Stimulated activated CD4-positive, alpha-beta T cell treated with anti-CD3 and anti-CD28 coated beads, Interleukin-1b, Interleukin-23, amount 100 ng/mL, for 4 hours (primary cell): ENCODE results near the gene MSH5.
A peak's percentile ranks its signal among the peaks of the same experiment; 100 is the strongest.
"Not testable (repeated sequence)": the region's sequence is repeated elsewhere in the genome, so short reads cannot be mapped to it uniquely, and the experiment has no call there.

Source experiments
- DNase-seq, 2 donors: peaks; one replicate each; pipeline ENCODE4 v3.0.0-alpha.2; 2020; ENCODE audit warnings: low read depth in 2 of 2

MSH5 gene

DNA sequence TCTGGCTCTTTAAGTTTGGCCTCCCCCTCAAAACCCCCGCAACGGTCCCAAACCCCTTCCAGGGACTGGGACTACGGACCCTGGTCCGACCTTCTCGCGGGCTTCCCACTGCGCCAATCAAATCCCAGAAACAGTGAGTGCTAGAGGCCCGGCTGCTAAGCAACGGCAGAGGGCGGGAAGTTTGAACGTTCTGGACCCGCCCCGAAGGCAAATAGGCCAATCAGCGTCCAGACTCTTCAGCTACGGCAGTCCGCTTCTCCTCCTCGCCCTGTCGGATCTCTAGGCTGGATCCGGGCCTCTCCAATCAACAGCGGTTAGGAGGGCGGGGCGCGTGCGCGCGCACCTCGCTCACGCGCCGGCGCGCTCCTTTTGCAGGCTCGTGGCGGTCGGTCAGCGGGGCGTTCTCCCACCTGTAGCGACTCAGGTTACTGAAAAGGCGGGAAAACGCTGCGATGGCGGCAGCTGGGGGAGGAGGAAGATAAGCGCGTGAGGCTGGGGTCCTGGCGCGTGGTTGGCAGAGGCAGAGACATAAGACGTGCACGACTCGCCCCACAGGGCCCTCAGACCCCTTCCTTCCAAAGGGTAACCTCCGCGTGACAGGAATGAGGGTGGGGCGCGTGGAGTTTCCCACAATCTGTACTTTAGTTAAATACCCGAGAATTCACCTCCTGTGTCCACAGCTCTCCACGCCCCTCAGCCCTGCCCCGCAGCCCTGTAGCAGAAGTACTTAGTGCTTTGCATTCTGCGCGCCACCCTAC, at the start of gene MSH5:
Gene MSH5, plus strand, starts transcription at position 367 of the 758 bp plus-strand sequence. CDS start 462 bp downstream, outside the sequence.
- DNase-seq, result peak; percentile 90 to 91

DNA sequence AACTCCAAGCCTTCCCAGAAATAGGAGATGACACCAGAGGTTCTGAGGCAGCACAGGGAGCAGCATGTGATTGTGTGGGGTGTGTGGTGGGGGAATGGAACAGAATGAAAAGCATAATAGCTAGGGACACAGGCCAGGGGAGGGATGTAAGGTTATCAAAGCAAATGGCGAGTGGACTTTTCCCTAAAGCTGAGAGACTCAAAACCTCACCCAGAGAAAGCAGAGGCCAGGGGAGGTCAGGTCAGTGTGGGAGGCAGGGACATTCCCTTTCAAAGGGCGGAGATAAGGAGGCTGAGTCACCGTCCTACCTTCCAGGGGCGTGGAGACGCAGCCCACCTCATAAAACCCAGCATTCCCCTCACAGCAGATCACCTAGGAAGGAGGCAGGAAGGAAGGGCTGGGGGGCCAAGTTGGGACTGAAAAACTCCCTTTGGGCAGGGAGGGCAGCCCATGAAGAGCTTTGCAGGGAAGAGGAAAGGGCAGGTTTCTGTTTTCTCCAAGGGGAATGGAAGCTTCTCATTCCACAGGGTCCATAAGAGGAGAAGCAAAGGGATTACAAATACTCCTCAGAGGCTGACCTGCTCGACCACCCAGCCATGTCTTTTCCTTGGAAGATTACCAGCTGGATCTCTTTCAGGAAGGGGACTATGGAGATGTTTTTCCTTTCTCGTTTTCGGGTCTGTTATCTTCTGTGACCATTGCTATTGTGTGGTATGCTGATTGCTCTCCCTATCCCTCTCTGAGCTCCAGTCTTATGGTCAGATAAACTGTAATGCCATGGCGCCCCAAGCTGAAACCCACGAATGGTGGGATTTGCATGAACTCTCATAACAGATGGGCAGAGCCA, 49.4 kb upstream of the MSH5 start:
- no peak for DNase-seq

DNA sequence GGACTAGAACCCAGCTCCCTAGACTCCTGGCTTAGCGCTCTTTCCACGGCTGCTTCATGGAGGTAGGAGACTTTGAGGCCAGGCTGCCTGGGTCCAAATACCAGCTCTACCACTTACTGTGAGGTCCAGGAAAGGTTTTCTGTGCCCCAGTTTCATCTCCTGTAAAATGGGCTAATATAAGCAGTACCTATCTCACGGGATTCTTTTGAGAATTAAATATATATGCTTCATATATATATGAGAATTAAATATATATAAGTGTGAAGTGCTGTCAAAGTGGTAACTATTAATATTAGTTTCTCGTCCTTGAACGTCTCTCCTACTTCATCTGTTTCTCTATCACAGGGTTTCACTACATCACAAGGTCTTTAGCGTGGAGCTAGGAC, 48.7 kb upstream of the MSH5 start:
- no peak for DNase-seq

DNA sequence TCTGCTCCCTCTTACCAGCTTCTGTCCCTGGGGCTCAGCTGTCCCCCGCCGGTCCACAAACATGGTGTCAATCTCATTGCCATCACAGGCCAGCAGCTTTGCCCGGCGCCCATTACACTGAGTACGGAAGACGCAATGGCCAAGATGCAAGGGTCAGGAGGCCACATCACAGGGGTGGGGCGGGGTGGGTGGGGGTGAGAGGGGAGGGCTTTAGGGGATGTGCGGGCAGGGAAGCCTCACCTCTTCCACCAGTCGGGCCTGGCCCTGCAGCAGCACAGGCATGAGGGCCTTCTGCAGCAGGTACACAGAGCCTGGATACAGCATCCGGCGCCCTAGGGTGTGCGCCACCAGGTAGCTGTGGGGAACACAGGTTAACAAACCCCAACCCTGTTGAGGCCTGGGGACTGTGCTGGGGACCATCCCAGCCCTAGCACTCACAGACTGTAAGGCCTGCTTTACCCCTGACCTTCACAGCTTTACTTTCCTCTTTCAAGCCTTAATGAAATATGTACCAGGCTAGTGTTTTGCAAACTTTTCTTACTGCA, 48.2 kb upstream of the MSH5 start:
- no peak for DNase-seq

DNA sequence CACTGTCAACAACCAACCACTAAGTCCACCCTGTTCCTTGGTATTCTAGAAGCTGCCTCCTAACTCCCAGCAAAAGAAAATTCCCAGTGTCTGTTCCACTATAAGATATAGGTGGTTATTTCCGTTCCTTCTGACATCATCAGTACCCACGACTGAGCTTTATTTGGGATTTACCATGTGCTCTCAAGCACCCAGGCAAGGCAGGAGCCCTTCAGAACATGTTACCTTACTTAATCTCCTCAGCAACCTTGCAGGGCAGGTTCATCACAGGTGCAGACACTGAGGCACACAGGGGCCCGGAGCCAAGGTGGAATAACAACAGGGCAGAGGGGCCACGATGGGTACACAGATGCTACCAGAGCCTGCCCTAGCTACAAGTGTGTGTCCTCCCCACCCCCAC, 47.5 kb upstream of the MSH5 start:
- no peak for DNase-seq

DNA sequence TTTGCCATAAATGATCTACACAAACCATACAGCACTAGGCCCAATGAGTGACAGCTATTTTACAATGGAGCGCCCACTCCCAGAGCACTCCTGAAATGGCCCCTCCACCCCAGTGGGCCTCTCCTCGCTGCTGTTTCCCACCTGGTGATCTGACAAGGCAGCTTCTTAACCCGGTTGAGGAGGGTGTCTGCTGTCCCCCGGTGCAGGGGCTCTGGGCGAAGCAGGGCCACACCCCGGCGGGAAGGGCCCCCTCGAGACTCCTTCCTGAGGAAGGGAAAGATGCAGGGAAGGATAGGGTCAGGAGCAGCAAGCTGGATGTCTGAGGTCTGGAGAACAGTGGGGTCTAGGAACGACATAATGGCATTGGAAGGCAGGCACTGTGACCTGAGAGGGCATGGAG, 46.9 kb upstream of the MSH5 start:
- no peak for DNase-seq

DNA sequence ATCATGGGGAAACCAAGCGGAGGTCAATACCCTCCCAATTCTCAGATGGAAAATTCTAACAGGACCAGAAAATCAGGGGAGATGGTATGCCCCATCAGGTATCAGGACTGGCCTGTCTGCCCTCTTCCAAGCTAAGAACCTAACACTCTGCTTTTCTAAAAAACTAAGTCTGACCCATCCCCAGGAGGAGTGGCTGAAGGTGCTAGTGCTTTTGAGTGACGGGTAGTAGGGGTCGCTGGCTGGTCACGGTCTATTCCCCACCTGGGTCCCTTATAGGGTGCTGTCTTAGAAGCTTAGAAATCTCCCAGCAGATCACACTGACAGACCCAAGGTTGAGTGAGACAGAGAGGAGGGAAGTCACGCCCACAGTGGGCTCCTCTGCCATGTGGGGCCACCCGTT, 46.3 kb upstream of the MSH5 start:
- DNase-seq, result no peak

DNA sequence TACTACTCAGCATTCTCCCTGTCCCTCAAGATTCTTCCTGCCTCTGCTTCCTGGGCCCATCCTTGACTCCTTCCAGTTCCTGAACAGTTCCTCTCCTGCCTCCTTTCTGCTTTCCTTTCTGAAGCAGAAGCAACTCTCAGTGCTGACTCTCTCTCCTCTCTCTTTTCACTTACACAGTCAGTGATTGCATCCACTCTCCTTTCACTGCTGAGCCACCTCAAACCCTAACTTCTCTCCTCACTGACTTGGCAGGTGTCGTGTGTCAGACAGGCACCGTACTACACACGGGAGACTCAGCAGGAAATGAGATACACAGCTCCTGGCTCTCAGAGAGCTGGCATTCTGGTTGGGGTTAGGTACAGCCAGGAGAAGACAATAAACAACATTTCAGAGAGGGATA, 42.2 kb upstream of the MSH5 start:
- no peak for DNase-seq

DNA sequence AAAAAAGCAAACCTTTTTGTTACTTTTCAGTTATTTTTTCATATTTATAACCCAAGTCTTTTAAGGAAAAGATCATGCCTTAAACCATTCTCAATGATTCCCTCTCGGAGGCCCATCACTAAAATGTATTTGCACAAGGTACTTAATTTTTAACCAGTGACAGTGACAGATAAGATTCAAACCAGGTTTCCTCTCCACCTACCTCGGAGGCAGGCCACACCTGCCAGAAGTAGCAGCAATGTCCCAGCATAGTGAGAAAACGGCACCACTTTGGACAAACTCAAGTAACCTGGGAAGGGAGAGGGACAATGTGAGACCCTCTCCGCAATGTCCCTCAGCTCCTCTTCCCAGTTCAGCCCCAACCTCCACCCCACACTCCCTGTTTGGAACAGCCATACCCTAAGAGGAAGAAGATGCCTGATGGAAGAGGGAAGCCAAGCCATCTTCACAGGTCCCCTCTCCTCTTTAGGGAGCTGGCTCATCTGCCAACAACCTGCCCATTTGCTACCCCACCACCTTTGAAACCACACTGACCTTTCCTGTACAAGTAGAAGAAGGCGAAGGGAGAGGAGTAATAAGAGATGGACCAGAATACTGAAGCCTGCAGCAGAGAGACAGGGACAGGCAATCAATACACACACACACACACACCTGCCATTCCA, 38.9 kb upstream of the MSH5 start:
- no peak for DNase-seq

DNA sequence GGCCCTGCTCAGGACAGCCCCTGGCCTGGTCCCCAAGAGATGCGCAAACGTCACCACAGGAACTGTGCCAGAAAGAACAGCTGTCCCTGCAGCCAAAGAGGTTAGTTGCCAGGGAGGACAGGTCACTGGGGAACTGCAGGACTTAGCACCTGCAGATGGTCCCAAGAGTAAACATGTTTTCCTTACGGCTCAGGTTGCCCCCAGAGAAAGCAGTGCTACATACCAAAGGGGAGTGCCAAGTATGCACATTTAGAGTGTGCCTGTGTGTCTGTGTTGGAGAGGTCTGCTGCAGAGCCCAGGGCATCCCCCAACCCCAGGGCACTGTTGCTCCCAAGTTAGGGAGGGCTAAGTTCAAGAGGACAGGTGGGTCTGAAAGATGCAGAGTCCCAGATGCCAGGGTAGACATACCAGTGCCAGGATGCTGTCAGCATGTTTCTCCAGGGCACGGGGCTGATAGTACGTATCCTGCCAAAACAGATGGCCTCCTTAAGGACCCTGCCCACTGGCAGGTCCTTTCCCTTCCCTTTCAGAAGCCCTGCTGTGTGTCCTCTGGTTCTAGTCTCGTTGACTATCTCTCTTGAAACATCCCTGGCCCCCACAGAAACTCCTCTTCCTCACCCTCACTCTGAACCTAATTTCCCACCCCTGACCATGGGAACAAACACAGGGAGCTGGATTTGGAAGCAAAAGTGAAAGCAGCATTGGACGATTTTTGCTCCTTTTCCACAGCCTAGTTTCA, 38.0 kb upstream of the MSH5 start:
- DNase-seq, result no peak

DNA sequence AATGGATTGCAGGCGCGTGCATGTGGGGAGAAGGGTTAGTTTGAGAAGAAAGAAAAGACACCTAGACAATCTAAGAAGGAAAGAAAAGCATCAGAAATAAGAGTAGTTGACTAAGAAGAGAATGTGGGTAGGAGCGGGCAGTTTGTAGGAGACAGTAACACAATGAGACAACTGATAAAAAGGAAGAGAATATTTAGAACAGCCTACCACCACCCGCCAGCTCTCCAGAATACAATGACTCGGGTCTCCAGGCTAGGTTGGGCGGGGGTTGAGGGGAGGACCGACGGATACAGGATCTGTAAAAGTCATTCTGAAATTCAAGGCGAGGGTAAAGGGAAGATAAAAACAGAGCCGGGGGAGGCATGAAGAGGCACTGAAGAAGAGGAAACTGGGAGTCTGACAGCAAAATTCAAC, 37.4 kb upstream of the MSH5 start:
- peak in 1 of 2 donors; percentile 19 for DNase-seq

DNA sequence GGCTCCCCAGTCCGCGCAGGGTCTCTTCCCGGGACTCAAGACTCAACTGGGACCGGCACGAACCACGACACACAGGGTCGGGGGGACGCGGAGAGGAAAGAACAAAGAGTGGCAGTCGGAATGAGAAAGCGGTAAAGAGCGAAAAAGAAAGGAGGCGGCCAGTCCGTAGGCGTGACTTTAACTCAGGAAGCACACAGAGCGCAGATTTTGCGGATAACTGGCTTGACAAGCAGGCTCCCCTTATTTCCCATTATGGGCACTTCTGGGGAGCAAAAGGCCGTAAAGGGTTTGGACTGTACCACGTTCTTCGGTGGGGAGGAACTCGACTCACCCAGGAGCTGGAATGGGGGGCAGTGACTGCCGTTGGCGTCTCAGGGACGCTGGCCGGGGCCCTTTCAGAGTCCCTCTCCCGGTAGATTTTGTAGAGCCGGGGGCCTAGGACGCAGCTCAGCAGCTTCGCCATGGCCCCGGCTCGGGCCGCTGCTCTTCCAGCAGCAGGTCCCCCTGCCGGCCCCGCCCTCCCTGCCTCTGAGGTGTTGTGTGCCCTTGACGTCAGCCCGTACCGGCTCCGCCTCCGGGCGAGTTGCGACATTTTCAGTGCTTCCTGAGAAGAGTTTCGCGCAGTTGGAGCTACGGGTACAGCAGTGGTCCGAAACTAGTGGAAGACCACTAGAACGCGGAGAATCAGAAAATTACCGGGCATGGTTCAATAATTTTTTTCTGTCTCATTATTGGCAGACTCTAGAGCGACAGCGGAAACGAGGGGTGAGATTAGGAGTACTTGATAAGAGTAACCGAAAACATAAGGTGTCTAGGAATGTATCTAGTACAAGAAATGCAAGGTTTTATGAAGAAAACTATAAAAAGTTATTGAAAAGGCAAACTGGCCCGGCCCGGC, 36.7 kb upstream of the MSH5 start, which contains the start of gene ABHD16A:
Gene ABHD16A, minus strand, starts transcription at position 506 of the 898 bp plus-strand sequence. Its CDS starts 43 bp downstream, at position 463.
- DNase-seq, result peak; percentile 94 to 95

DNA sequence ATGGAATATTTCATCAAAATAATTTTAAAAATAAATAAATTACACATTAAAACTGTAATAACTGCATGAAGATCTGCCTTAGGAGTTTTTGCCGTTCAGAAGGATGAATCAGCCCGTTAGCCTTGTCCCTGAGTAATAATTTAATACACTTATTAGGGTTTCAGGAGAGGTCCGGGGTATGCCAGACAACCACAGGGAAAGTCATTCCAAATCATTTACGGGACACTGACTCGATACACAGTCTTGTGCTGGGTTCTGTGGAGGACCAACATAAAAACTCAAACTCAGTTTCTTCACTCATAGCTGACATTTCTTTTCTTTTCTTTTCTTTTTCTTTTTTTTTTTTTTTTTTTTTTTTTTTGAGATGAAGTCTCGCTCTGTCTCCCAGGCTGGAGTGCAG, 33.9 kb upstream of the MSH5 start:
- no peak for DNase-seq

DNA sequence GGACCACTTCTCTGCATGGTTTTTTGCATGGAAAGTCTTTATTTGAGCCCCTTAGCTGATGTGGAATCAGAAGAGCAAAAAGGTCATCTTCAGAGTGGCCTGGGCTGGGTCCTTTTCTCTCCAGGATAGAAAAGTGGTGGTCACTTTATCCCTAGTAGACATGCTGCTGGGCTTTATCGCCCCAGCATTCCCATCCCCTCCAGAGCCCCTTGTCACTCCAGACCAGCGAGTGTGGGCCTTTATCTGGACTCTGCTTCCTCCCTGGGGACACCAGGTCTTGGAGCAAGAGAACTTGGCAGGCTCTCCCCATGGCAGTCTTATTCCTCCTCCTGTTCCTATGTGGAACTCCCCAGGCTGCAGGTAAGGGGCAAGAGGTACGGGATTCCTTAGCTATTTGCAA, 33.2 kb upstream of the MSH5 start, which contains the start of gene LY6G6F:
Gene LY6G6F, plus strand, starts transcription at position 268 of the 400 bp plus-strand sequence. Its CDS starts 41 bp downstream, at position 309.
- DNase-seq, result no peak

DNA sequence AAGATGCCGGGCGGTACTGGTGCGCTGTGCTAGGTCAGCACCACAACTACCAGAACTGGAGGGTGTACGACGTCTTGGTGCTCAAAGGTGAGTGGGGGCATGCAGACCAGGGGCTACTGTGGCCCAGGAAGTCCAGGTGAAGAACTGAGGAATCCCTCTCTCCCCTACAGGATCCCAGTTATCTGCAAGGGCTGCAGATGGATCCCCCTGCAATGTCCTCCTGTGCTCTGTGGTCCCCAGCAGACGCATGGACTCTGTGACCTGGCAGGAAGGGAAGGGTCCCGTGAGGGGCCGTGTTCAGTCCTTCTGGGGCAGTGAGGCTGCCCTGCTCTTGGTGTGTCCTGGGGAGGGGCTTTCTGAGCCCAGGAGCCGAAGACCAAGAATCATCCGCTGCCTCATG, 32.1 kb upstream of the MSH5 start:
- DNase-seq, result no peak

DNA sequence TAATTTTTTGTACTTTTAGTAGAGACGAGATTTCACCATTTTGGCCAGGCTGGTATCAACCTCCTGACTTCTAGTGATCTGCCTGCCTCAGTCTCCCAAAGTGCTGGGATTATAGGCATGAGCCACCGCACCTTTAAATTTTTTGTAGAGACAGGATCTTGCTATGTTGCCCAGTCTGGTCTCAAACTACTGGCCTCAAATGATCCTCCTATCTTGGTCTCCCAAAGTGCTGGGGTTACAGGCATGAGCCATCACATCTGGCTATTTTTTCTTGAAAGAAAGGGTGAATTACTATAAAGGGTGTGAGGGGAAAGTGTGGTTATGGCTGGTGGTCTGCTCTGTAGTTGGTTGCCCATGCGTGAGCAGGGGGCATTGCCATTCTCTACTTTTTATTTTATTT, 31.6 kb upstream of the MSH5 start:
- DNase-seq, result no peak

DNA sequence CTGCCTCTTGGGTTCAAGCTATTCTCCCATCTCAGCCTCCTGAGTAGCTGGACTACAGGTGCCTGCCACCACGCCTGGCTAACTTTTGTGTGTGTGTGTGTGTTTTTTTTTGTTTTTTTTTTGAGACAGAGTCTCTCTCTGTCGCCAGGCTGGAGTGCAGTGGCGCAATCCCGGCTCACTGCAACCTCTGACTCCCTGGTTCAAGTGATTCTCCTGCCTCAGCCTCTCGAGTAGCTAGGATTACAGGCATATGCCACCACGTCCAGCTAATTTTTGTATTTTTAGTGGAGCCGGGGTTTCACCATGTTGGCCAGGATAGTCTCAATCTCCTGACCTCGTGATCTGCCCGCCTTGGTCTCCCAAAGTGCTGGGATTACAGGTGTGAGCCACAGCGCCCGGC, 30.6 kb upstream of the MSH5 start:
- DNase-seq, result not testable (repeated sequence)

DNA sequence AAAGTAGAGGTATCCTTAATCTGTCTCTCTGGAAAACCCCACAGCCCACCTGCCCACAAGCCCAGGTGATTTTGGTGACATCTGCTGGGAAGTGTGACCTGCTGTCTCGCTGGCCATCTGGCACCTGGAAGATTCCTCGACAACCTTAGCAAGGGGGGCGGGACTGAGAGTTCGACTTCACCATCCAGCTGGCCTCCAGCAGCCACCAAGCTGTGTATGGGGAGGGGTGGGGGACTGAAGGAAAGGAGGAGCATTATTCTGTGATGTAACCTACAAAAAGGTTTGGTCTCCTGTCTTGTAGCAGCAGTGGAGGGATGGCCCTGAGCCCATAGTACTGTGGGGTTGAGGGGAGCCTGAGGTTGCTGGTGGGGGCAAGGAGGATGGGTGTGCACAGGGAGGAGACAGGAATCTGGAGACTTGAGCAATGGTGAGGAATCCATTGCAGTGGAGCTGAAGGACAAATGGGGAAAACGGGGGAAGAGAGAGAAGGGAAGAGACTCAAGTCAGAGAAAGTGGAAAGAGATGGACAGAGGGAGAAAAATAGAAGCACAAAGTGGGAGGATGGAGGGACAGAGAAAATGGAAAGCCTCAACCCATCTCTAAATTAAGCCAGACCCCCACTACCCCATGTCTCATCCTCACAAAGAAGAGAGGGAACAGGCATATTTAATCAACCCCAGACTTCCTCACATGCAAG, 29.1 kb upstream of the MSH5 start:
- DNase-seq, result no peak

DNA sequence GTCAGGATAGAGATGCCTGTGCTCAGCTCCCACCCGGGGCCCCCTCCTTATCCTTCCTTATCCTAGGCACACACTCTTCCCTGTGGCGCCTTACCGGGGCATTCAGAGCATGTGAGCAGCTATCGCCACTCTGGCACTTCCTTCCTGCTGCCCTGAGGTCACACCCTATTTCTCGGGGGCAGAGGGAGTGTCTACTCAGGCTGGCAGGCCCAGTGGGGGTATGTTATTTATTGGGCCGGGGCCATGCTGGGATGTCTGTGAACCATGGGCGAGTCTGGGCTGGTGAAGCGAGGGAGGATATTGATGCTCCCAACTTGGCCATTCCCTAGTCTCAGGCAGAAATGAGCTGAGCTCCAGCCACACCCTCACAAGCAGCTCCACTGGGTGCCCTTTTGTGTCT, 28.6 kb upstream of the MSH5 start:
- no peak for DNase-seq

DNA sequence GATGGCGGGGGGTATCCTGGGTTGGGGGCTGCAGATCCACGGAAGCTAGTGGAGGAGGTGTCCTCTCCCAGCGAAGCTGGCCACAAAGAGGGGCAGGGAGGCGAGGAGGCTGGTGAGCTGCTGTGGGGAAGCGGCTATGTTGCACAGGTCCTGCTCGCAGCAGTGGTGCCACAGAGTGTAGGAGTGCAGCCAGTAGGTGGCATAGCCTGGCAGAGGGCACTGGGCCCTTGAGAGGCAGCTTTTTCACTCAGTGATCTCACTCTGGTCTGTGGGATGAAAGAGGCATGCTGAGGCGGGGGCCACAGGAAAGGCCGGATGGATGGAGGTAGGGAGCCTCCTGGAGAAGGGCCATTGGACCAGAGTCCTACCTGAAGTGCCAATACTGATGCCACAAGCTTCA, 27.5 kb upstream of the MSH5 start:
- no peak for DNase-seq
